Fibroblast of villous mesenchyme (primary cell): ENCODE results near the gene PIGC. TPM values are rescaled to one million over a fixed set of nuclear protein-coding genes. Genes with fewer than 3 reads are reported as not detected.

Source experiments
- DNase-seq: peaks from one replicate; pipeline ENCODE4 v3.0.0-alpha.2; 2010; ENCODE audit warnings: low read depth
- H3K4me3 ChIP-seq: 2 replicates; pipeline ENCODE4 v1.5.1; 2011; ENCODE audit warnings: low read depth, mild to moderate bottlenecking, low read length
- total RNA-seq: library from RNA; depleted of rRNA; stranded (reverse); fragments of >200 nt; gene quantifications from 2 replicates; pipeline ENCODE4 v1.2.3, GENCODE V29; 2012
- TF ChIP-seq, protein P1 (sequence below): IDR thresholded peaks from 2 replicates; pipeline ENCODE4 v1.5.1; 2012; ENCODE audit warnings: low read depth, mild to moderate bottlenecking, low read length; ENCODE audit not compliant: insufficient read depth

Gene PIGC
- total RNA-seq, 1 donor, result 16.4 TPM

DNA sequence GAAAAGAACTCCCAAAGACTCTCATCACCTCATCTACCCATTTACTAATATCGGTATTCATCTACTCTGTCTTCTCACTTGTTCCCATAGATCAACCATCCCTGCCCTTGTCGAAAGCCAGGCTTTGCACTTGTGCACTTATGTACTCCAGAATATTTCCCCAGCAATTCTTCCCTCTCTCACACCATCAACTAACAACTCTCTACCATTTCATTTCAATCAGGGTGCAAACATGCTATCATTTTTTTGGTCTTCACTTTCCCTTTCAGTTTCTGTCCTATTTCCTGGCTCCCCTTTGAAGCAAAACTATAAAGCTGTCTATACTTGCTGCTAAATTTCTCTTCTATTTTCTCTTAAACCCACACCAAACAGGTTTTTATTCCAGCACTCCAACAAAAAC, 16.7 kb downstream of the PIGC start:
- TF ChIP-seq, protein P1, sequence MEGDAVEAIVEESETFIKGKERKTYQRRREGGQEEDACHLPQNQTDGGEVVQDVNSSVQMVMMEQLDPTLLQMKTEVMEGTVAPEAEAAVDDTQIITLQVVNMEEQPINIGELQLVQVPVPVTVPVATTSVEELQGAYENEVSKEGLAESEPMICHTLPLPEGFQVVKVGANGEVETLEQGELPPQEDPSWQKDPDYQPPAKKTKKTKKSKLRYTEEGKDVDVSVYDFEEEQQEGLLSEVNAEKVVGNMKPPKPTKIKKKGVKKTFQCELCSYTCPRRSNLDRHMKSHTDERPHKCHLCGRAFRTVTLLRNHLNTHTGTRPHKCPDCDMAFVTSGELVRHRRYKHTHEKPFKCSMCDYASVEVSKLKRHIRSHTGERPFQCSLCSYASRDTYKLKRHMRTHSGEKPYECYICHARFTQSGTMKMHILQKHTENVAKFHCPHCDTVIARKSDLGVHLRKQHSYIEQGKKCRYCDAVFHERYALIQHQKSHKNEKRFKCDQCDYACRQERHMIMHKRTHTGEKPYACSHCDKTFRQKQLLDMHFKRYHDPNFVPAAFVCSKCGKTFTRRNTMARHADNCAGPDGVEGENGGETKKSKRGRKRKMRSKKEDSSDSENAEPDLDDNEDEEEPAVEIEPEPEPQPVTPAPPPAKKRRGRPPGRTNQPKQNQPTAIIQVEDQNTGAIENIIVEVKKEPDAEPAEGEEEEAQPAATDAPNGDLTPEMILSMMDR, result no peak
- H3K4me3 ChIP-seq, result no peak overlapping the region
- no peak for DNase-seq

DNA sequence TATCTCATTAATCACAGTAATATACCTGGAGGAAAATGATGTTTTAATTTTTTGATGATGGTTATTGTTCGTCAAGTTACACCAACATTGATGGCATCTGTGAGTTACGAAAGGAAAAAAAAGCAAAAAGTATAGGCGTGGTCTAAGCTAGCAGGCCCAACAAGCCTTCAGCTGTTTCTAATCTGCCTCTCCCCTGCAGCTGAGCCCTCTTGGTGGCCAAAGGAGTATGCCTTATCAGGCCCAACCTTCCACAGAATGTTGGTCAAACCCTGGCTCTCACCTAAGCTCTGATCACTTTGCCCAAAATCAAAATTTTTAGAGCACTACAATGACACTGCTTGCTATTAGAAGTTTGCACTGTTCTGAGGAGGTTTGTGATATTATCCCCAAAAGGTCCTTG, 18.5 kb downstream of the PIGC start:
- TF ChIP-seq, protein P1, result no peak
- DNase-seq, result no peak
- no peak overlapping the region for H3K4me3 ChIP-seq

DNA sequence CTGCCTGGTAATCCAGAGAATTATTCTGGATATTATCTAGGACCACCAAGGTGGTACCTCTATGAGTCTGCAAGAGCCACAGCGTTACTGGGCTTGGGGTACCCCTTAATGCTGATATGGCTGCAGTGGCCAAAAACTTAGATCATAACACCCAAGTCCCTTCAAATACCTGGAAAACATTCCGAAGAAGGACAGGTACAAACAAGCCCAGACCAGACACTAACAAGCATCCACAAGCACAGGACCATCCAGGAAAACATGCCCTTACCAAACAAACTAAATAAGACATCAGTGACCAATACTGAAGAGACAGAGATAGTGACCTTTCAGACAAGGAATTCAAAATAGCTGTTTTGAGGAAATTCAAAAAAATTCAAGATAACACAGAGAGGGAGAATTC, 20.5 kb downstream of the PIGC start:
- DNase-seq, result no peak
- TF ChIP-seq, protein P1, result no peak
- no peak overlapping the region for H3K4me3 ChIP-seq

DNA sequence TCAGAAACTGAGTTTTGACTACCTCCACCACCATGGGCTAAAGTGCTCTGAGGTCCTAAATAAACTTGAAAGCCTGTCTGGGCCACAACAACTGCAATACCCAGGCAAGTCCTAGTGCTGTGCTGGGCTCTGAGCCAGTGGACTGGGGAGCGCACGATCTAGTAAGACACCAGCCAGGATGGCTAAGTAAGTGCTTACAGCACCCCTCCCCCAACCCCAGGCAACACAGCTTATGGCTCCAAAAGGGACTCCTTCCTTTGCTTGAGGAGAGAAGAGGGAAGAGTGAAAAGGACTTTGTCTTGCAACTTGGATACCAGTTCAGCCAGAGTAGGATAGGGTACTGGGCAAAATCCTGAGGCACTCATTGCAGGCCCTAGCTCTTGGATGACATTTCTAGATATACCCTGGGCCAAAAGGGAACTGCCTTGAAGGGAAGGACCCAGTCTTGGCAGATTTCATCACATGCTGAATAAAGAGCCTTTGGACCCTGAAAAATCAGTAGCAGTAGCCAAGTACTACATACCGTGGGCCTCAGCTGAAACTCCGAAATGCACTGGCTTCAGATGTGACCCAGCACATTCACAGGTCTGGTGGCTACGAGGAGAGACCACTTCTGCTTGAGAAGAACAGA, 21.8 kb downstream of the PIGC start:
- no peak for DNase-seq
- H3K4me3 ChIP-seq, result no peak overlapping the region
- TF ChIP-seq, protein P1, result no peak

DNA sequence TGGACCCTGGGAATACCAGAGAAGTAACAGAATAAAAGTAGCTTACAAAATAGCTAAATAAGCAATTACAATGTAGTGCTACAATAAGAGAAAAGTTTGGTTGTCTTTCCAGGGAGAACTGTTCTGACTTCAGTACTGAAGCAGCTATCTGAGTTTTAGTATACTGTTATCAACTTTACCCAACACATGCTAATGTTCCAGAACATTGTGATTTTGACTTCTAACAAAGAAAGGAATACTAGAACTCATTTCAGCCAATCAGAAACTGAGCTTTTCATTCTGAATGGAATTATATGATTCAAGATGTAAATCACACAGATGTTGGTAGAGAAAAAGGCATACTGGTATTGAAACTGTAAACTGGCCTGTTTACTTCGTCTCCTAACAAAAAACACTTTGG, 23.5 kb downstream of the PIGC start, which contains the start of gene C1orf105:
C1orf105 (plus strand) TSS at position 301 of the 400 bp plus-strand sequence. CDS start 201 bp downstream, outside the sequence.
- no peak within 1 kb of the TSS for H3K4me3 ChIP-seq
- no peak for DNase-seq
- TF ChIP-seq, protein P1, result no peak

DNA sequence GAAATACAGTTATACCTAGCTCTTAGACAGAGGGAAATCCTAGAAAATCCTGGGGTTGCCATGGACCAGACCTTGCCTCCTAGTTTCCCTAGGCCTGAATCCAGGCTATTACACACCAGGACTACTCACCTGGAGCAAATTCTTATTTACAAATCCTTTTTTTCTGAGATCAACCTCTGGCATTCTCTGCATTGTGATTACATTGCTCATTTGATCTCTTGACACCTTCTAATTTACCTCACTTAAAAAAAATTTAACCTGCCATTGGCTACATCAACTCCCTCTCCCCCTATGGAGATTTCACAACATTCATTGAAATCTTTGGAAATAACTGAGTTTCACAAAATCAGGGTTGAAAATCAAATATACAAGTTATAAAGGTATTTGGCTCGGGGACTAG, 26.3 kb downstream of the PIGC start:
- H3K4me3 ChIP-seq, result no peak overlapping the region
- TF ChIP-seq, protein P1, result no peak
- no peak for DNase-seq
